ENCODE results near the gene NHLH1. TPM values are rescaled to one million over a fixed set of nuclear protein-coding genes. Genes with fewer than 3 reads are reported as not detected.

NHLH1 gene
- total RNA-seq, 6 donors from 2014 or later: 0.20 to 1.0 (median 0.33) TPM; not detected in 3

GRCh38 chr1:160328184-160328583, 38.7 kb upstream of the NHLH1 start:
- Histone ChIP-seq H3K4me1 (no peaks in the 10 kb centered on the region), H3K4me3 (no peak overlapping the region), H3K9me3 (no peaks in the 10 kb centered on the region), H3K27ac (no peak overlapping the region), H3K27me3 (no peaks in the 10 kb centered on the region), H3K36me3 (peaks cover 60 to 100% (median 77%) of the 10 kb centered on the region in 4 donors)
- TF ChIP-seq POLR2A (IDR thresholded peaks at IDR 0.05): no peak
- no peak for TF ChIP-seq EP300 (IDR thresholded peaks at IDR 0.05)
- TF ChIP-seq POLR2AphosphoS5 (IDR thresholded peaks at IDR 0.05): no peak
- no peak for TF ChIP-seq CTCF (IDR thresholded peaks at IDR 0.05)
- ATAC-seq (ENCODE audit: low FRiP score in 2 of 2): no peak
- 80 to 81% methylated on average over 8 of the region's 8 CpGs for WGBS, 2 donors
- DNase-seq: no peak

GRCh38 chr1:160330119-160330518, 36.8 kb upstream of the NHLH1 start:
- Histone ChIP-seq H3K9me3 (no peaks in the 10 kb centered on the region), H3K4me1 (no peaks in the 10 kb centered on the region), H3K4me3 (no peak overlapping the region), H3K27me3 (no peaks in the 10 kb centered on the region), H3K36me3 (peaks cover 62 to 100% (median 86%) of the 10 kb centered on the region in 4 donors), H3K27ac (no peak overlapping the region)
- DNase-seq (no peak), ATAC-seq (ENCODE audit: low FRiP score in 2 of 2) (no peak)
- no peak for TF ChIP-seq POLR2A (IDR thresholded peaks at IDR 0.05)
- no peak for TF ChIP-seq EP300 (IDR thresholded peaks at IDR 0.05)
- TF ChIP-seq POLR2AphosphoS5 (IDR thresholded peaks at IDR 0.05): no peak
- TF ChIP-seq CTCF (IDR thresholded peaks at IDR 0.05): no peak

- DNase-seq (no peak), ATAC-seq (ENCODE audit: low FRiP score in 2 of 2) (no peak)
- TF ChIP-seq POLR2AphosphoS5 (IDR thresholded peaks at IDR 0.05): no peak
- TF ChIP-seq POLR2A (IDR thresholded peaks at IDR 0.05): no peak
- no peak for TF ChIP-seq EP300 (IDR thresholded peaks at IDR 0.05)
- TF ChIP-seq CTCF (IDR thresholded peaks at IDR 0.05): no peak
- Histone ChIP-seq H3K36me3 (peaks cover 53 to 100% (median 76%) of the 10 kb centered on the region in 4 donors), H3K4me3 (no peak overlapping the region), H3K9me3 (no peaks in the 10 kb centered on the region), H3K4me1 (peaks cover 0 to under 1% (median 0%) of the 10 kb centered on the region in 4 donors), H3K27ac (no peak overlapping the region), H3K27me3 (no peaks in the 10 kb centered on the region)
These were observed 34.4 kb upstream of the NHLH1 start for GRCh38 chr1:160332516-160332915.

GRCh38 chr1:160338580-160338979, 28.3 kb upstream of the NHLH1 start:
- Histone ChIP-seq H3K4me3 (no peak overlapping the region), H3K9me3 (no peaks in the 10 kb centered on the region), H3K36me3 (peaks cover 30 to 65% (median 42%) of the 10 kb centered on the region in 4 donors), H3K27me3 (no peaks in the 10 kb centered on the region), H3K4me1 (peaks cover 18 to 31% (median 21%) of the 10 kb centered on the region in 4 donors), H3K27ac (no peak overlapping the region)
- 66 to 74% methylated on average over 4 of the region's 4 CpGs for WGBS, 2 donors
- no peak for DNase-seq
- TF ChIP-seq POLR2AphosphoS5 (IDR thresholded peaks at IDR 0.05) (no peak), EP300 (IDR thresholded peaks at IDR 0.05) (no peak)
- ATAC-seq (ENCODE audit: low FRiP score in 2 of 2): peak in 1 of 2 donors; percentile 32

- 85 to 87% methylated on average over 3 of the region's 3 CpGs for WGBS, 2 donors
- no peak for TF ChIP-seq POLR2A (IDR thresholded peaks at IDR 0.05)
- no peak for TF ChIP-seq POLR2AphosphoS5 (IDR thresholded peaks at IDR 0.05)
- DNase-seq: no peak
- no peak for ATAC-seq (ENCODE audit: low FRiP score in 2 of 2)
- no peaks in the 10 kb centered on the region for H3K27me3 ChIP-seq
- no peaks in the 10 kb centered on the region for H3K9me3 ChIP-seq
- peaks cover 23 to 55% (median 30%) of the 10 kb centered on the region in 4 donors for H3K36me3 ChIP-seq
- peaks cover 27 to 46% (median 29%) of the 10 kb centered on the region in 4 donors for H3K4me1 ChIP-seq
- peak overlapping the region in 1 of 4 donors; percentile 9 for H3K27ac ChIP-seq
- no peak overlapping the region for H3K4me3 ChIP-seq
These were observed 26.7 kb upstream of the NHLH1 start for GRCh38 chr1:160340146-160340545.

- Histone ChIP-seq H3K4me1 (peaks cover 27 to 47% (median 30%) of the 10 kb centered on the region in 4 donors), H3K9me3 (no peaks in the 10 kb centered on the region), H3K4me3 (no peak overlapping the region), H3K36me3 (peaks cover 22 to 52% (median 27%) of the 10 kb centered on the region in 4 donors), H3K27ac (peak overlapping the region in 1 of 4 donors; percentile 9), H3K27me3 (no peaks in the 10 kb centered on the region)
- no peak for TF ChIP-seq POLR2A (IDR thresholded peaks at IDR 0.05)
- TF ChIP-seq EP300 (IDR thresholded peaks at IDR 0.05): no peak
- no peak for TF ChIP-seq CTCF (IDR thresholded peaks at IDR 0.05)
- TF ChIP-seq POLR2AphosphoS5 (IDR thresholded peaks at IDR 0.05): no peak
- DNase-seq: no peak
- ATAC-seq (ENCODE audit: low FRiP score in 2 of 2): no peak
- 56 to 85% methylated on average over 2 of the region's 2 CpGs for WGBS, 2 donors
These were observed 26.0 kb upstream of the NHLH1 start for GRCh38 chr1:160340866-160341265.
